Ecto neural progenitor cell (in vitro differentiated cells): ENCODE measurements around the gene EYA2.

ENCODE experiments used
- DNase-seq: peaks from one replicate; pipeline ENCODE4 v3.0.0-alpha.2; 2018; ENCODE audit warnings: low spot score

Gene EYA2

GRCh38 chr20:47111576-47111975 lies 216.9 kb downstream of the EYA2 start:
- no peak for DNase-seq

GRCh38 chr20:47113362-47114109 lies 218.9 kb downstream of the EYA2 start:
- DNase-seq = no peak

GRCh38 chr20:47115694-47116093 lies 221.1 kb downstream of the EYA2 start:
- no peak for DNase-seq

GRCh38 chr20:47117371-47117770 lies 222.7 kb downstream of the EYA2 start:
- no peak for DNase-seq

GRCh38 chr20:47117773-47118172 lies 223.1 kb downstream of the EYA2 start:
- no peak for DNase-seq

- no peak for DNase-seq
Observed at GRCh38 chr20:47118206-47118605, 223.6 kb downstream of the EYA2 start.

GRCh38 chr20:47118641-47119040 lies 224.0 kb downstream of the EYA2 start:
- DNase-seq = no peak

- DNase-seq = no peak
Observed at GRCh38 chr20:47120346-47120936, 225.8 kb downstream of the EYA2 start.

- DNase-seq = no peak
Observed at GRCh38 chr20:47122560-47122959, 227.9 kb downstream of the EYA2 start.

- DNase-seq = no peak
Observed at GRCh38 chr20:47124181-47124717, 229.6 kb downstream of the EYA2 start.

GRCh38 chr20:47125508-47125757 lies 230.8 kb downstream of the EYA2 start:
- DNase-seq = no peak

GRCh38 chr20:47125758-47126591 lies 231.3 kb downstream of the EYA2 start:
- no peak for DNase-seq

GRCh38 chr20:47126709-47127108 lies 232.1 kb downstream of the EYA2 start:
- no peak for DNase-seq

GRCh38 chr20:47127546-47127945 lies 232.9 kb downstream of the EYA2 start:
- no peak for DNase-seq

- DNase-seq = no peak
Observed at GRCh38 chr20:47127999-47128398, 233.4 kb downstream of the EYA2 start.

- DNase-seq = no peak
Observed at GRCh38 chr20:47129306-47129705, 234.7 kb downstream of the EYA2 start.

- no peak for DNase-seq
Observed at GRCh38 chr20:47133809-47134456, 239.3 kb downstream of the EYA2 start.

- no peak for DNase-seq
Observed at GRCh38 chr20:47136782-47137181, 242.1 kb downstream of the EYA2 start.

- DNase-seq = no peak
Observed at GRCh38 chr20:47137231-47137870, 242.7 kb downstream of the EYA2 start.

- DNase-seq = no peak
Observed at GRCh38 chr20:47139934-47140535, 245.4 kb downstream of the EYA2 start.

GRCh38 chr20:47141350-47141921 lies 246.8 kb downstream of the EYA2 start:
- DNase-seq = no peak
